ENCODE data around the gene SUGCT. TPM values are rescaled to one million over a fixed set of nuclear protein-coding genes. Genes with fewer than 3 reads are reported as not detected.
"Not testable (repeated sequence)": the region's sequence is repeated elsewhere in the genome, so short reads cannot be mapped to it uniquely, and the experiment has no call there.

Gene SUGCT
- total and polyA plus RNA-seq, 8 donors = 0.73 to 1.9 (median 1.2) TPM

DNA sequence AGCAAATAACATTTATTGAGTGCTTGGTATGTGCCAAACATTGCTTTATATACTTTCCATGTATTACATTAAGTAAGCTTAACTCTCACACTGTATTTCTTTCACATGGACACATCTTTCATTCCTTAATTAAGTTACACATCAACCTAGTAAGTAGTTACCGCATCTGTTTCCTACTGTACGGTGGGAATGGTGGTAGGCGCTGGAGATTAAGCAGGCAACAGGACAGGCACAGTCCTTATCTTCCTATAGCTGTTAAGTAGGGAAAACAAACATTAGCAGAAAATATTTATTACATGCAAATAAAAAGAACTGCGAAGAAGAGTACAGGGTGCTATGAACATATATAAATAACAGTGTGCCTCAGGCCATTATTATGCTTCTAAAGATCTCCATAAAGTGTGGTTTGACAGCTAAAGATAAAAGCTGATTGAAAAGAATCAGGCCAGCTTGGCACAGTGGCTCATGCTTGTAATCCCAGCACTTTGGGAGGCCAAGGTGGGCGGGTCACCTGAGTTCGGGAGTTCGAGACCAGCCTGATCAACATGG is 105.0 kb downstream of the SUGCT start:
- DNase-seq (no peak), FAIRE-seq (no peak), ATAC-seq (no peak)
- no peak overlapping the region for H3K4me3 ChIP-seq
- no peaks in the 10 kb centered on the region for H3K36me3 ChIP-seq
- intact Hi-C loops (cut with DNase I) = no loop called here
- WGBS, 2 donors = 73 to 75% methylated on average over 7 of the region's 7 CpGs
- H3K9me3 ChIP-seq = no peaks in the 10 kb centered on the region
- H3K4me1 ChIP-seq = no peaks in the 10 kb centered on the region
- H3K27me3 ChIP-seq = no peaks in the 10 kb centered on the region
- TF ChIP-seq, protein P1, sequence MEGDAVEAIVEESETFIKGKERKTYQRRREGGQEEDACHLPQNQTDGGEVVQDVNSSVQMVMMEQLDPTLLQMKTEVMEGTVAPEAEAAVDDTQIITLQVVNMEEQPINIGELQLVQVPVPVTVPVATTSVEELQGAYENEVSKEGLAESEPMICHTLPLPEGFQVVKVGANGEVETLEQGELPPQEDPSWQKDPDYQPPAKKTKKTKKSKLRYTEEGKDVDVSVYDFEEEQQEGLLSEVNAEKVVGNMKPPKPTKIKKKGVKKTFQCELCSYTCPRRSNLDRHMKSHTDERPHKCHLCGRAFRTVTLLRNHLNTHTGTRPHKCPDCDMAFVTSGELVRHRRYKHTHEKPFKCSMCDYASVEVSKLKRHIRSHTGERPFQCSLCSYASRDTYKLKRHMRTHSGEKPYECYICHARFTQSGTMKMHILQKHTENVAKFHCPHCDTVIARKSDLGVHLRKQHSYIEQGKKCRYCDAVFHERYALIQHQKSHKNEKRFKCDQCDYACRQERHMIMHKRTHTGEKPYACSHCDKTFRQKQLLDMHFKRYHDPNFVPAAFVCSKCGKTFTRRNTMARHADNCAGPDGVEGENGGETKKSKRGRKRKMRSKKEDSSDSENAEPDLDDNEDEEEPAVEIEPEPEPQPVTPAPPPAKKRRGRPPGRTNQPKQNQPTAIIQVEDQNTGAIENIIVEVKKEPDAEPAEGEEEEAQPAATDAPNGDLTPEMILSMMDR (IDR thresholded peaks at IDR 0.05) = no peak
- no peak overlapping the region for H3K27ac ChIP-seq

DNA sequence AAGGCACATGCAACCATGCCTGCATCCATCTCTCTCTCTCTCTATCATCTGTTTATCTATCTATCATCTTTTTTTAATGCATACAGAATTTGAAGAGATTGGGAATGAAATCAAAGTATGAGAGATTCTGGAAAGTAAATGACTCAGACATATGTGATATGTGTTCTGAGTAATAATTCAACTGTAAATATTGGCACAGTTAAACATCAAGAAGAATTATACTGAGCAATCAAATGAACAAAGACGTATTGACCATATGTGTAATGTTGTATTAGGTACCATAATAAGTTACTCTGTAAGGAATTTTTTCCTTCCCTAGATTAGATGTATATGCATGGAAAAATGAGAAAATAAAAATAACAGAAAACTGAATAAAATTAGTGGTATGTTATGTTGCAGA is 108.3 kb downstream of the SUGCT start:
- TF ChIP-seq, protein P1 (IDR thresholded peaks at IDR 0.05) = no peak

DNA sequence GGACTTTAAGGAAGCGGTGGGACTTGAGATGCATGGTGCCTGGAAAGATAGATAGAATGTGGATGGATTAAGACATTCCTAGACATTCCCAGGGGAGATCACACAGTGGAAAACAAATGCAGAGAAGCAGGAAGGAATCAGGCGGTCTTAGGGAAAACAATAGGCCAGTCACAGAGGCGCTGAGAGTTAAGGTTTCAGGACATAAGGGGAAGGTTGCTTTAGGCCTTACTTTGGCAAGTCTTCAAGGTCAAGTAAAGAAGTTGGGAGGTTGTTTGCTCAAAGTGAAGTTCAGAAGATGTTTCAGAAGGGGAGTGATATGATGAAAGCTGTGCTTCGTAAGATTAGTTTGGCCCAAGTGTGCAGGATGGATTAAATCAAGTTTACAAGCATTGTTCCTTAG is 109.4 kb downstream of the SUGCT start:
- WGBS, 2 donors = 86 to 93% methylated on average over 4 of the region's 4 CpGs
- DNase-seq = no peak
- intact Hi-C loops (cut with DNase I) = no loop called here
- Histone ChIP-seq H3K36me3 (no peaks in the 10 kb centered on the region), H3K4me3 (no peak overlapping the region), H3K9me3 (no peaks in the 10 kb centered on the region), H3K27me3 (no peaks in the 10 kb centered on the region), H3K4me1 (no peaks in the 10 kb centered on the region), H3K27ac (no peak overlapping the region)
- TF ChIP-seq, protein P1 (IDR thresholded peaks at IDR 0.05) = no peak
- no peak for ATAC-seq
- FAIRE-seq = no peak

More for the DNA sequence above, 108.3 kb downstream of the SUGCT start:
- Histone ChIP-seq H3K36me3 (no peaks in the 10 kb centered on the region), H3K27ac (no peak overlapping the region), H3K27me3 (no peaks in the 10 kb centered on the region), H3K9me3 (no peaks in the 10 kb centered on the region), H3K4me1 (no peaks in the 10 kb centered on the region), H3K4me3 (no peak overlapping the region)
- ATAC-seq (no peak), DNase-seq (no peak), FAIRE-seq (no peak)
- intact Hi-C loops (cut with DNase I) = no loop called here
- WGBS, 2 donors = 80 to 88% methylated on average over 1 of the region's 1 CpG

DNA sequence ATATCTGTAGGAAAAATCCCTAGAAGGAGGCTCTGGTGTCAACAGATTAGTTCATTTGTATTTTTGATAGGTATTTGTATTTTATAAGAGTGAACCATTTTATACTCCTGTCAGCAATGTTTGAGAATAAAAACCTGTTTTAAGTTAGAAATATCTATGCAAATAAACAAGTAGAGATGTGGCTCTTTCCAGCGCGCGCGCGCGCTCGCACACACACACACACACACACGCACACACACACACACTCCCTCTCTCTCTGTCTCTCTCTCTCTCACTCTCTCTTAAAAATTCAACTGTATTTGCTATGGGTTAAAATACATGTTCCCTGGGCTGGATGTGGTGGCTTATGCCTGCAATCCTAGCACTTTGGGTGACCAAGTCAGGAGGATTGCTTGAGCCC is 113.9 kb downstream of the SUGCT start:
- Histone ChIP-seq H3K4me1 (no peaks in the 10 kb centered on the region), H3K27ac (no peak overlapping the region), H3K36me3 (no peaks in the 10 kb centered on the region), H3K4me3 (no peak overlapping the region), H3K9me3 (no peaks in the 10 kb centered on the region), H3K27me3 (no peaks in the 10 kb centered on the region)
- ATAC-seq = no peak
- intact Hi-C loops (cut with DNase I) = no loop called here
- no peak for FAIRE-seq
- DNase-seq = no peak
- 79 to 81% methylated on average over 8 of the region's 8 CpGs for WGBS, 2 donors
- TF ChIP-seq, protein P1 (IDR thresholded peaks at IDR 0.05) = no peak

DNA sequence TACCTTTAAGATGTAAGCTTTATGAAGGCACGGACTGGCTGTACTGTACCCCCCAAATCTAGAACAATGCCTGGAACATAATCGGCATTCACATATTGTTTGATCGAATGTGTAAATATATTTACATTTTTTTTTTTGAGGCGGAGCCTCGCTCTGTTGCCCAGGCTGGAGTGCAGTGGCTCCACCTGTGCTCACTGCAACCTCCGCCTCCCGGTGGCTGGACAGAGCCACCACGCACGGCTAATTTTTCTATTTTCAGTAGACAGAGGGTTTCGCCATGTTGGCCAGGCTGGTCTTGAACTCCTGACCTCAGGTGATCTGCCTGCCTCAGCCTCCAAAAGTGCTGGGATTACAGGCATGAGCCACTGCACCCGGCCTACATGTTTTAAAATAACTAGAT is 118.6 kb downstream of the SUGCT start:
- H3K4me1 ChIP-seq; FAIRE-seq; H3K36me3 ChIP-seq; H3K4me3 ChIP-seq; H3K9me3 ChIP-seq; intact Hi-C loops (cut with DNase I); H3K27ac ChIP-seq; H3K27me3 ChIP-seq; DNase-seq; ATAC-seq: not testable (repeated sequence)
- 92 to 93% methylated on average over 11 of the region's 11 CpGs for WGBS, 2 donors
